ENCODE results near the gene LAMB3.

DNA sequence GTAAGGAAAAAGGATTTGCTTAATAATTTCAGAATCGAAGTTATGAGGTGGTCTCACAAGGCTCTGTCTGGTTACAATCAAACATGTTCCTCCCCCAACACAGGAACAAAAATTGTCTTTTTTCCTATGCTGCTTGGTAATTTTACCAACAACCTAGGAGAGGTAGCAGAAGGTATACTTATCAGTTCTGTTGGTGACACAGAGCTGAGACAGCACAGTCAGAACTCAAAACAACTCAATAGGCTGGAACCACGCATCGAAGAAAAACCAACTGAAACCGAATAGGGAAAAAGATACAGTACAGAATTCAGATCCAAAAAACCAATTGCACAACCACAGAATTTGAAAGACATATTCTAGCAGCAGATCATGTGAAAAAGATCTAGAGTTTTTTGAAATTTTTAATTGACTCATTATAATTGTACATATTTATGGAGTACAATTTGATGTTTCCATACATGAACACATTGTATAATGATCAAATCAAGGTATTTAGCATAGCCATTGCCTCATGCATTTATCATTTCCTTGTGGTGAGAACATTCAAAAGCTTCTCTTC, 26.8 kb upstream of the LAMB3 start:
- TF ChIP-seq, protein P1, sequence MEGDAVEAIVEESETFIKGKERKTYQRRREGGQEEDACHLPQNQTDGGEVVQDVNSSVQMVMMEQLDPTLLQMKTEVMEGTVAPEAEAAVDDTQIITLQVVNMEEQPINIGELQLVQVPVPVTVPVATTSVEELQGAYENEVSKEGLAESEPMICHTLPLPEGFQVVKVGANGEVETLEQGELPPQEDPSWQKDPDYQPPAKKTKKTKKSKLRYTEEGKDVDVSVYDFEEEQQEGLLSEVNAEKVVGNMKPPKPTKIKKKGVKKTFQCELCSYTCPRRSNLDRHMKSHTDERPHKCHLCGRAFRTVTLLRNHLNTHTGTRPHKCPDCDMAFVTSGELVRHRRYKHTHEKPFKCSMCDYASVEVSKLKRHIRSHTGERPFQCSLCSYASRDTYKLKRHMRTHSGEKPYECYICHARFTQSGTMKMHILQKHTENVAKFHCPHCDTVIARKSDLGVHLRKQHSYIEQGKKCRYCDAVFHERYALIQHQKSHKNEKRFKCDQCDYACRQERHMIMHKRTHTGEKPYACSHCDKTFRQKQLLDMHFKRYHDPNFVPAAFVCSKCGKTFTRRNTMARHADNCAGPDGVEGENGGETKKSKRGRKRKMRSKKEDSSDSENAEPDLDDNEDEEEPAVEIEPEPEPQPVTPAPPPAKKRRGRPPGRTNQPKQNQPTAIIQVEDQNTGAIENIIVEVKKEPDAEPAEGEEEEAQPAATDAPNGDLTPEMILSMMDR (IDR thresholded peaks at IDR 0.05), result no peak
- TF ChIP-seq POLR2A (IDR thresholded peaks at IDR 0.05), result no peak
- TF ChIP-seq POLR2AphosphoS5 (IDR thresholded peaks at IDR 0.05), result no peak
